ENCODE data around the gene DLGAP3. TPM values are rescaled to one million over a fixed set of nuclear protein-coding genes. Genes with fewer than 3 reads are reported as not detected.
"Not testable (repeated sequence)": the region's sequence is repeated elsewhere in the genome, so short reads cannot be mapped to it uniquely, and the experiment has no call there.

The DLGAP3 gene
- total and polyA plus RNA-seq, 4 donors = 0.05 to 0.19 (median 0.08) TPM

GRCh38 chr1:34824817-34825454 lies 104.5 kb downstream of the DLGAP3 start:
- H3K27ac ChIP-seq (ENCODE audit: low read depth in 1 of 2, low read length in 2 of 2) = peak overlapping the region; percentile 59 to 66
- 80% methylated on average over 3 of the region's 3 CpGs for WGBS
- H3K4me3 ChIP-seq (ENCODE audit: low read depth in 1 of 3, low read length in 3 of 3) = no peak overlapping the region
- peaks cover 4 to 29% (median 18%) of the 10 kb centered on the region in 4 donors for H3K4me1 ChIP-seq (ENCODE audit: control insufficient read depth in 4 of 4, insufficient read depth in 4 of 4, low read length in 3 of 4)
- H3K9ac ChIP-seq (ENCODE audit: low read depth in 1 of 2, low read length in 2 of 2) = no peak overlapping the region
- no peaks in the 10 kb centered on the region for H3K9me3 ChIP-seq (ENCODE audit: control insufficient read depth in 4 of 4, low read length in 3 of 4)
- H3K27me3 ChIP-seq (ENCODE audit: control insufficient read depth in 4 of 4, insufficient read depth in 4 of 4, low read length in 3 of 4) = no peaks in the 10 kb centered on the region
- H3K36me3 ChIP-seq (ENCODE audit: control insufficient read depth in 4 of 4, insufficient read depth in 3 of 4, low read depth in 1 of 4, low read length in 3 of 4) = no peaks in the 10 kb centered on the region
- no peak for TF ChIP-seq REST (IDR thresholded peaks at IDR 0.05)
- TF ChIP-seq NR2F2 (IDR thresholded peaks at IDR 0.05) = no peak
- TF ChIP-seq ZBTB33 (IDR thresholded peaks at IDR 0.05) = no peak
- no peak for TF ChIP-seq MAX (IDR thresholded peaks at IDR 0.05)
- no peak for TF ChIP-seq SP1 (IDR thresholded peaks at IDR 0.05)
- no peak for TF ChIP-seq YY1 (IDR thresholded peaks at IDR 0.05)
- TF ChIP-seq HNF4A (conservative IDR thresholded peaks at IDR 0.05) = no peak
- DNase-seq (ENCODE audit: low spot score) = no peak

GRCh38 chr1:34822202-34822601 lies 107.2 kb downstream of the DLGAP3 start:
- no peak for DNase-seq (ENCODE audit: low spot score)
- Histone ChIP-seq H3K36me3 (ENCODE audit: control insufficient read depth in 4 of 4, insufficient read depth in 3 of 4, low read depth in 1 of 4, low read length in 3 of 4) (no peaks in the 10 kb centered on the region), H3K4me1 (ENCODE audit: control insufficient read depth in 4 of 4, insufficient read depth in 4 of 4, low read length in 3 of 4) (peaks cover 4 to 23% (median 16%) of the 10 kb centered on the region in 4 donors), H3K27me3 (ENCODE audit: control insufficient read depth in 4 of 4, insufficient read depth in 4 of 4, low read length in 3 of 4) (no peaks in the 10 kb centered on the region), H3K9ac (ENCODE audit: low read depth in 1 of 2, low read length in 2 of 2) (no peak overlapping the region), H3K27ac (ENCODE audit: low read depth in 1 of 2, low read length in 2 of 2) (no peak overlapping the region), H3K9me3 (ENCODE audit: control insufficient read depth in 4 of 4, low read length in 3 of 4) (no peaks in the 10 kb centered on the region), H3K4me3 (ENCODE audit: low read depth in 1 of 3, low read length in 3 of 3) (no peak overlapping the region)
- TF ChIP-seq HNF4A (conservative IDR thresholded peaks at IDR 0.05) (no peak), JUND (IDR thresholded peaks at IDR 0.05) (no peak), RXRA (IDR thresholded peaks at IDR 0.05) (no peak), FOXA1 (IDR thresholded peaks at IDR 0.05) (no peak), YY1 (IDR thresholded peaks at IDR 0.05) (no peak), HNF4G (IDR thresholded peaks at IDR 0.05) (no peak), NR2F2 (IDR thresholded peaks at IDR 0.05) (no peak), ZBTB33 (IDR thresholded peaks at IDR 0.05) (no peak), TAF1 (conservative IDR thresholded peaks at IDR 0.05) (no peak), ATF3 (IDR thresholded peaks at IDR 0.05) (no peak), REST (IDR thresholded peaks at IDR 0.05) (no peak), FOXA2 (IDR thresholded peaks at IDR 0.05) (no peak), EGR1 (IDR thresholded peaks at IDR 0.05; ENCODE audit: low read depth in 2 of 2) (no peak)
- 78% methylated on average over 3 of the region's 3 CpGs for WGBS

- not testable (repeated sequence) for H3K4me3 ChIP-seq (ENCODE audit: low read depth in 1 of 3, low read length in 3 of 3); H3K27ac ChIP-seq (ENCODE audit: low read depth in 1 of 2, low read length in 2 of 2); H3K4me1 ChIP-seq (ENCODE audit: control insufficient read depth in 4 of 4, insufficient read depth in 4 of 4, low read length in 3 of 4); H3K9me3 ChIP-seq (ENCODE audit: control insufficient read depth in 4 of 4, low read length in 3 of 4); H3K27me3 ChIP-seq (ENCODE audit: control insufficient read depth in 4 of 4, insufficient read depth in 4 of 4, low read length in 3 of 4); H3K36me3 ChIP-seq (ENCODE audit: control insufficient read depth in 4 of 4, insufficient read depth in 3 of 4, low read depth in 1 of 4, low read length in 3 of 4); H3K9ac ChIP-seq (ENCODE audit: low read depth in 1 of 2, low read length in 2 of 2); DNase-seq (ENCODE audit: low spot score)
- 95% methylated on average over 2 of the region's 2 CpGs for WGBS
Measured at GRCh38 chr1:34818862-34819261, 110.6 kb downstream of the DLGAP3 start.

Measured in liver (tissue), 9 donors.